Kidney epithelial cell (primary cell): ENCODE results near the gene COPS9. TPM values are rescaled to one million over a fixed set of nuclear protein-coding genes. Genes with fewer than 3 reads are reported as not detected.

ENCODE experiments used
- DNase-seq: peaks from one replicate; pipeline ENCODE4 v3.0.0-alpha.2; 2010; ENCODE audit warnings: low read depth
- H3K27me3 ChIP-seq: 2 replicates; pipeline ENCODE4 v1.6.0; 2011; ENCODE audit warnings: low read length; ENCODE audit not compliant: control insufficient read depth, insufficient read depth
- H3K36me3 ChIP-seq: 2 replicates; pipeline ENCODE4 v1.5.1; 2011; ENCODE audit warnings: low read length; ENCODE audit not compliant: control insufficient read depth, insufficient read depth
- H3K4me3 ChIP-seq: 2 replicates; pipeline ENCODE4 v1.5.1; 2011; ENCODE audit warnings: low read depth, mild to moderate bottlenecking, control low read depth, low read length
- total RNA-seq: library from RNA; depleted of rRNA; stranded (reverse); fragments of >200 nt; gene quantifications from 2 replicates; pipeline ENCODE4 v1.2.3, GENCODE V29; 2015
- TF ChIP-seq, protein P1 (sequence below): IDR thresholded peaks from 2 replicates; pipeline ENCODE4 v1.5.1; 2011; ENCODE audit warnings: mild to moderate bottlenecking, moderate library complexity, low read length, control low read depth, inconsistent platforms; ENCODE audit not compliant: insufficient read depth, poor library complexity, severe bottlenecking

The COPS9 gene
- total RNA-seq, 1 donor from 2014 or later: 186 TPM

DNA sequence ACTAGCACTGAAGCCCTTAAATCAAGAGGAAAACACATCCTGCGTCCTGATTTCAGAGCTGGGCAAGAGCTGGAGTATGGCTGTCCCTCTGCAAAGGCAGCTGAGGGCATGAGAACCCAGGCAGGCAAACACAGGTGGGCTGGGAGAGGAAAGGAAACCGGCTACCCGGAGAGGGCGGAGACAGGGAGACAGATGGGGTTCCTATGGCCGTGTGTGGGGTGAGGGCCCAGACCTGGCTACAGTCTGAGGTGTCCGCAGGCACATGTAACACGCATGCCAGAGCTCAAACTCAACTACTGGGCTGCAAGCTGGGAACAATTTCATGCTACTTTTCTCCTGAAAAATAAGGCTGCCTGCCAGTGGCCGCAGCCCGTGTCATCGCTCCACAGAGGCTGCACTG is 2.7 kb downstream of the COPS9 start:
- Histone ChIP-seq H3K27me3 (no peaks in the 10 kb centered on the region), H3K4me3 (no peak overlapping the region), H3K36me3 (peaks cover 1% of the 10 kb centered on the region)
- TF ChIP-seq, protein P1, sequence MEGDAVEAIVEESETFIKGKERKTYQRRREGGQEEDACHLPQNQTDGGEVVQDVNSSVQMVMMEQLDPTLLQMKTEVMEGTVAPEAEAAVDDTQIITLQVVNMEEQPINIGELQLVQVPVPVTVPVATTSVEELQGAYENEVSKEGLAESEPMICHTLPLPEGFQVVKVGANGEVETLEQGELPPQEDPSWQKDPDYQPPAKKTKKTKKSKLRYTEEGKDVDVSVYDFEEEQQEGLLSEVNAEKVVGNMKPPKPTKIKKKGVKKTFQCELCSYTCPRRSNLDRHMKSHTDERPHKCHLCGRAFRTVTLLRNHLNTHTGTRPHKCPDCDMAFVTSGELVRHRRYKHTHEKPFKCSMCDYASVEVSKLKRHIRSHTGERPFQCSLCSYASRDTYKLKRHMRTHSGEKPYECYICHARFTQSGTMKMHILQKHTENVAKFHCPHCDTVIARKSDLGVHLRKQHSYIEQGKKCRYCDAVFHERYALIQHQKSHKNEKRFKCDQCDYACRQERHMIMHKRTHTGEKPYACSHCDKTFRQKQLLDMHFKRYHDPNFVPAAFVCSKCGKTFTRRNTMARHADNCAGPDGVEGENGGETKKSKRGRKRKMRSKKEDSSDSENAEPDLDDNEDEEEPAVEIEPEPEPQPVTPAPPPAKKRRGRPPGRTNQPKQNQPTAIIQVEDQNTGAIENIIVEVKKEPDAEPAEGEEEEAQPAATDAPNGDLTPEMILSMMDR: no peak
- no peak for DNase-seq

DNA sequence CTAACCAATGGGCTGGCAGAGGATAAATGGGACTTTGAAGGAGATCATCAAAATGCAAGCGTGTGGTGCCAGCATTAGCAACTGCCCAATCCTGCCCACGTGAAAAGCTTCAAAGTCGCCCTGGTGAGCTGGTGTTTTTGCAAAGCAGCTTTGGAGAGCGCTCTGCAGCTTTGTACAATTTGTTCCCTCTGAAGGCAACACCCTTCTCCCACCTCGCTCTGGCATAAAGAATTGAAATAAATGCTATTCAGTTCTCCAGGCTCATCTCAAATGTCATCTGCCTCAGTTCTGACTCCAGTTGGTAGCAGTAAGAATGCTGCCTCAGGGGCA is 3.5 kb downstream of the COPS9 start:
- TF ChIP-seq, protein P1: no peak

DNA sequence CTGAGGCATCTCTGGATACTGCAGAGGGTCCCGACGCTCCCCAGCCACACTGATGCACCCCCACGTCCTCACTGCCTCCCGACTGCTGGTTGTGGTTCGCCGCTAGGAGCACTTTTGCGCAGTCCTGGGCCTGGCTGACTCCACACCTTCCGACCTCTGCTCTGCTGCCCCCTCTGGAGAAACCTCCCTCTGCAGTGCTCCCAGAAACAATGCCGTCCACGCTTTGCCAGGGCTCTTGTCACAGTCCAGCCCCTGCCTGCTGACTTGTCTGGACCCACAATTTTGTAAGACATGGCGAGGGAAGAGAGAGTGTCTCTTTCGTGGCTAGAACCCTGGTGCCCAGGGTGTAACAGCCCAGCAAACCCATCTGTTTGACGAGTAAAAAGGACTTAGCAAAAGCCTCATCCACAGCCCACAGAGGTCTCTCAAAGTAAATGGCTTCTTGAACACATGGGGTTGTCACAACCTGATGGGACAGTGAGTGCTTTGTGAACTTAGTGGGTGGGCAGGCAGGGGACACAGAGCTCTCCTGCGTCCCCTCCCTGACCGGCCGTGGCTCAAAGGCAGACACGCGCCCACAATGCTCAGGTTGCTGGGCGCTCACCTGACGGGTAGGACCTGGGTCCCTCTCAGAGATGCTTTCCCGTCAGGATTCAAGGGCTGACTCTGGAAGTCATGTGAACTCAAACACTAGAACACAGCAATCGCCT is 4.0 kb downstream of the COPS9 start:
- Histone ChIP-seq H3K27me3 (no peaks in the 10 kb centered on the region), H3K4me3 (no peak overlapping the region), H3K36me3 (peaks cover 1% of the 10 kb centered on the region)
- TF ChIP-seq, protein P1: peak; percentile 23
- no peak for DNase-seq

More for the DNA sequence above, 3.5 kb downstream of the COPS9 start:
- DNase-seq: no peak
- no peak overlapping the region for H3K4me3 ChIP-seq
- H3K27me3 ChIP-seq: no peaks in the 10 kb centered on the region
- H3K36me3 ChIP-seq: peaks cover 1% of the 10 kb centered on the region

DNA sequence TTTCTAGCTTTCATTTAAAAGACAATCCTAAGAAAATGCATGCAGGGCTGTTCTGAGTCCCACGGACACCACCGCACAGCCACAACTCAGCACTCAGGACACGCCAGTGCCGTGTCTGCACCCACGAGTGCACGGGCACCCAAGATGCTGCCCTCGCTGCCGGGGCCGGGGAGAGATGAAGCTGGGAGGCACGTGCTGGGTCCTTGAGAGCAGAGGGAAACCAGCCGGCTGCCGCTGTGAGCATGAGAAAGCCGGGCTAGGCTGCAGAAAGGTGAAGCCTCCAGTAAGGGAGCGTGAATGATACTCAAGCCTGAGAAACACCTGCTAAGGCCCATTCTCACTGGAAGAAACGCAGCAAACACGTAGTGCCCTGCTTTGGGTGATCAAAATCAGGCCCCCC is 4.8 kb downstream of the COPS9 start:
- DNase-seq: no peak
- Histone ChIP-seq H3K4me3 (no peak overlapping the region), H3K36me3 (peaks cover 1% of the 10 kb centered on the region), H3K27me3 (no peaks in the 10 kb centered on the region)
- TF ChIP-seq, protein P1: no peak

DNA sequence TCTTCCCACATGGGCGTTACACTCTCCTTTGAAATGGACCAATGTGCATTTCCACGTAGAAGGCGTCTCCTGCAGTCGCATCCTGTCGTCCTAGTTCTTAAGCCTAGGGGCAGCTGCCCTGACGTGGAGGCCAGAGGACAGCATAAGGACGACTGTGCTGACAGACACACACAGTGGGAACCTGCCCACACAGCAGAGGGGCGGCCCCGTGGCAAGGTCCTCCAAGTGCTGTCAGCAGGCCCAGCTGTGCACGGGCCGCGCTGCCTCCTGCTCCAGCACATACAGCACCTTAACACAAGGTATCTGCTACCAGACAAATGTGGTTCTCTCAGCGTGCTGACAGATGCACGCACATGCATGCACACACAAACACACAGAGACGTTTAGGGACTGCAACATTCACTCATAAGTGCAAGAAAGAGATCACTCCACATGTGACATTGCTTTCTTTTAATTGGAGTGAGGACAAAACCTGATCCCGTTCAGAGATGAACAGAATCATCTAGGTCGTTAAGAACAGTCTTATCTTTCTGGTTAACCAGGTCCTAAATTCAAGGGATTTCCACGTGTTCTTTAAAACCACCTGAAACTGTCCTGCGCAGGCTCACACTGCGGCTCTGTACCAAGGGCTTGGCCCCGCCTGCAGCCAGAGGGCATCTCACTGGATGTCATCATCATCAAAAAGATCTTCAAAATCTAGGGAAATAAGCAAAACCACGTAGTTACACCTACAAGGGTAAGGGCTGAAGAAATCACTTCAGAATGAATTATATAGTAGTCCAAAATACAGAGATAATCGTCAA is 5.5 kb downstream of the COPS9 start:
- no peak overlapping the region for H3K4me3 ChIP-seq
- H3K36me3 ChIP-seq: peaks cover 1% of the 10 kb centered on the region
- DNase-seq: no peak
- H3K27me3 ChIP-seq: no peaks in the 10 kb centered on the region
- TF ChIP-seq, protein P1: no peak
